Progenitor cell of endocrine pancreas (in vitro differentiated cells): ENCODE measurements around the gene SAMSN1. TPM values are rescaled to one million over a fixed set of nuclear protein-coding genes. Genes with fewer than 3 reads are reported as not detected.

Source experiments
- DNase-seq: peaks from one replicate; pipeline ENCODE4 v3.0.0; 2021; ENCODE audit warnings: low spot score; ENCODE audit not compliant: unreplicated experiment
- H3K27ac Mint-ChIP-seq: 2 replicates; pipeline ENCODE4 v1.8.0; 2021; ENCODE audit warnings: mild to moderate bottlenecking, moderate library complexity, mixed read lengths
- H3K27me3 Mint-ChIP-seq: 2 replicates; pipeline ENCODE4 v1.8.0; 2021; ENCODE audit warnings: mixed read lengths
- H3K36me3 Mint-ChIP-seq: 2 replicates; pipeline ENCODE4 v1.8.0; 2022; ENCODE audit warnings: mixed read lengths; ENCODE audit not compliant: insufficient read depth
- H3K4me1 Mint-ChIP-seq: 2 replicates; pipeline ENCODE4 v1.8.0; 2021; ENCODE audit warnings: low read depth, mixed read lengths
- H3K4me3 Mint-ChIP-seq: 2 replicates; pipeline ENCODE4 v1.8.0; 2021; ENCODE audit warnings: low read depth, mild to moderate bottlenecking, moderate library complexity, mixed read lengths
- H3K9me3 Mint-ChIP-seq: 2 replicates; pipeline ENCODE4 v1.8.0; 2021; ENCODE audit warnings: low read depth, mixed read lengths
- CTCF ChIP-seq: fragments of 200-600 bp; sonication (generic); IDR thresholded peaks from one replicate; pipeline ENCODE4 v1.5.0; 2021; ENCODE audit warnings: antibody characterized with exemption, mild to moderate bottlenecking; ENCODE audit not compliant: unreplicated experiment
- total RNA-seq: library from RNA; stranded (reverse); gene quantifications from 2 replicates; pipeline ENCODE4 v1.2.1, GENCODE V29; 2021

Gene SAMSN1
- total RNA-seq, 1 donor from 2014 or later = not detected

- DNase-seq = no peak
- Mint-ChIP-seq H3K9me3 (no peaks in the 10 kb centered on the region), H3K27ac (no peak overlapping the region), H3K27me3 (no peaks in the 10 kb centered on the region), H3K4me1 (no peaks in the 10 kb centered on the region), H3K4me3 (no peak overlapping the region), H3K36me3 (no peaks in the 10 kb centered on the region)
- TF ChIP-seq CTCF = no peak
These were observed 18.1 kb downstream of the SAMSN1 start for GRCh38 chr21:14527696-14528652.

- Mint-ChIP-seq H3K27me3 (no peaks in the 10 kb centered on the region), H3K4me1 (no peaks in the 10 kb centered on the region), H3K27ac (no peak overlapping the region), H3K36me3 (no peaks in the 10 kb centered on the region), H3K4me3 (no peak overlapping the region), H3K9me3 (no peaks in the 10 kb centered on the region)
- no peak for DNase-seq
- no peak for TF ChIP-seq CTCF
These were observed 19.0 kb downstream of the SAMSN1 start for GRCh38 chr21:14526836-14527695.

- Mint-ChIP-seq H3K27ac (no peak overlapping the region), H3K36me3 (no peaks in the 10 kb centered on the region), H3K4me1 (no peaks in the 10 kb centered on the region), H3K27me3 (no peaks in the 10 kb centered on the region), H3K4me3 (no peak overlapping the region), H3K9me3 (no peaks in the 10 kb centered on the region)
- no peak for TF ChIP-seq CTCF
- no peak for DNase-seq
These were observed 19.9 kb downstream of the SAMSN1 start for GRCh38 chr21:14526199-14526598.

GRCh38 chr21:14523234-14523633, 22.9 kb downstream of the SAMSN1 start:
- Mint-ChIP-seq H3K9me3 (no peaks in the 10 kb centered on the region), H3K4me1 (no peaks in the 10 kb centered on the region), H3K27ac (no peak overlapping the region)

More at GRCh38 chr21:14523234-14523633, 22.9 kb downstream of the SAMSN1 start:
- Mint-ChIP-seq H3K36me3 (no peaks in the 10 kb centered on the region), H3K4me3 (no peak overlapping the region), H3K27me3 (no peaks in the 10 kb centered on the region)
- no peak for TF ChIP-seq CTCF
- no peak for DNase-seq
